Measurements from ENCODE around the gene RNF128.
"Not testable (repeated sequence)": the region's sequence is repeated elsewhere in the genome, so short reads cannot be mapped to it uniquely, and the experiment has no call there.

Gene RNF128

DNA sequence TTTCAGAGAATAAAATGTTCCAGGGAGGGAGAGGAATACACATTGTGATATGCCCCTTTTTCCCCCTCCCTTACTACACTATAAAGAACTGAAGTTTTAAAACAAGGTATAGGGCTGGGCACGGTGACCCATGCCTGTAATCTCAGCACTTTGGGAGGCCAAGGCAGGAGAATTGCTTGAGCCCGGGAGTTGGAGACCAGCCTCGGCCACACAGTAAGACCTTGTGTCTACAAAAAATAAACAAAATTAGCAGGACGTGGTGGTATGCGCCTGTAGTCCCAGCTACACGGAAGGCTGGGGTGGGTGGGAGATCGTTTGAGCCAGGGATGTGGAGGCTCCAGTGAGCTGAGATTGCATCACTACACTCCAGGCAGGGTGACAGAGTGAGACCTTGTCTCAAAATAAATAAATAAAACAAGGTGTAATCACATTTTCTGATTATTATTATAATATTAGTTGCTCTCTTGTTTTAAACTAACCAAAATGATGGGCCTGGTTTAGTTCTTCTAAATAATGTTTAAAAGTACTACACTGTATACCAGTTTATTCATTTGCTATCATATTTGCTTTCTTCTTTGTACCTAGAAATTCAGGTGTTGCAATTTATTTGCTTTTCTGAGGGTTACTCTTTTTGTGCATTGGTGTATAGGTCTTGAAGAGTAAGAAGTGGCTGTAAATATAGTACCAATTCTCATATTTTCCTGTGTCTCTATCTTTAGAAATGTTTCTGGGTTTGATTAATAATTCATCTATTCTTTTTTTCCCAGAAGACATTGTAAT lies 84.8 kb downstream of the RNF128 start:
- no peaks in the 10 kb centered on the region for H3K4me1 ChIP-seq (ENCODE audit: insufficient read depth, low read length)
- no peaks in the 10 kb centered on the region for H3K9me3 ChIP-seq (ENCODE audit: low read length)
- H3K36me3 ChIP-seq (ENCODE audit: insufficient read depth, low read length), result no peaks in the 10 kb centered on the region
- no peak overlapping the region for H3K9ac ChIP-seq (ENCODE audit: low read length)
- H3K27me3 ChIP-seq (ENCODE audit: control insufficient read depth in 1 of 2, insufficient read depth in 2 of 2, low read length in 2 of 2), result no peaks in the 10 kb centered on the region
- no peak overlapping the region for H3K4me3 ChIP-seq (ENCODE audit: low read depth in 1 of 2, low read length in 2 of 2)
- H3K27ac ChIP-seq (ENCODE audit: low read depth, low read length), result no peak overlapping the region

DNA sequence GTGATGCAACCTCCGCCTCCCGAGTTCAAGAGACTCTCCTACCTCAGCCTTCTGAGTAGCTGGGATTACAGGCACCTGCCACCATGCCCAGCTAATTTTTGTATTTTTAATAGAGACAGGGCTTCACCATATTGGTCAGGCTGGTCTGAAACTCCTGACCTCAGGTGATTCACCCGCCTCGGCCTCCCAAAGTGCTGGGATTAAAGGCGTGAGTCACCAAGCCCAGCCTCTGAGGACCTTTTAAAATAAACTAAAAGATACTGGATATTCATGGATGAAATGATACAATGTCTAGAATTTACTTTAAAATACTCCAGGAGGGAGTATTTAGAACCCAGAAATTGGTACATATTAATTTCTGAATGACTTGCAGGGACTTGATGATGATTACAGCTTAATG lies 86.4 kb downstream of the RNF128 start:
- not testable (repeated sequence) for H3K4me1 ChIP-seq (ENCODE audit: insufficient read depth, low read length); H3K4me3 ChIP-seq (ENCODE audit: low read depth in 1 of 2, low read length in 2 of 2); H3K27ac ChIP-seq (ENCODE audit: low read depth, low read length); H3K9ac ChIP-seq (ENCODE audit: low read length); H3K9me3 ChIP-seq (ENCODE audit: low read length); H3K36me3 ChIP-seq (ENCODE audit: insufficient read depth, low read length); H3K27me3 ChIP-seq (ENCODE audit: control insufficient read depth in 1 of 2, insufficient read depth in 2 of 2, low read length in 2 of 2)

DNA sequence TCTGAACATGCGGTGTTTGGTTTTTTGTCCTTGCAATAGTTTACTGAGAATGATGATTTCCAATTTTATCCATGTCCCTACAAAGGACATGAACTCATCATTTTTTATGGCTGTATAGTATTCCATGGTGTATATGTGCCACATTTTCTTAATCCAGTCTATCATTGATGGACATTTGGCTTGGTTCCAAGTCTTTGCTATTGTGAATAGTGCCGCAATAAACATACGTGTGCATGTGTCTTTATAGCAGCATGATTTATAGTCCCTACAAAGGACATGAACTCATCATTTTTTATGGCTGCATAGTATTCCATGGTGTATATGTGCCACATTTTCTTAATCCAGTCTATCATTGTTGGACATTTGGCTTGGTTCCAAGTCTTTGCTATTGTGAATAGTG lies 87.6 kb downstream of the RNF128 start:
- H3K4me1 ChIP-seq (ENCODE audit: insufficient read depth, low read length); H3K9me3 ChIP-seq (ENCODE audit: low read length); H3K4me3 ChIP-seq (ENCODE audit: low read depth in 1 of 2, low read length in 2 of 2); H3K27me3 ChIP-seq (ENCODE audit: control insufficient read depth in 1 of 2, insufficient read depth in 2 of 2, low read length in 2 of 2); H3K27ac ChIP-seq (ENCODE audit: low read depth, low read length); H3K36me3 ChIP-seq (ENCODE audit: insufficient read depth, low read length); H3K9ac ChIP-seq (ENCODE audit: low read length): not testable (repeated sequence)

All from muscle layer of colon (tissue), 2 donors.